Fibroblast of the conjunctiva (primary cell): ENCODE data around the gene PRKCZ.

Source experiments
- DNase-seq: peaks from one replicate; pipeline ENCODE4 v3.0.0-alpha.2; 2010; ENCODE audit warnings: low read depth

The PRKCZ gene

DNA sequence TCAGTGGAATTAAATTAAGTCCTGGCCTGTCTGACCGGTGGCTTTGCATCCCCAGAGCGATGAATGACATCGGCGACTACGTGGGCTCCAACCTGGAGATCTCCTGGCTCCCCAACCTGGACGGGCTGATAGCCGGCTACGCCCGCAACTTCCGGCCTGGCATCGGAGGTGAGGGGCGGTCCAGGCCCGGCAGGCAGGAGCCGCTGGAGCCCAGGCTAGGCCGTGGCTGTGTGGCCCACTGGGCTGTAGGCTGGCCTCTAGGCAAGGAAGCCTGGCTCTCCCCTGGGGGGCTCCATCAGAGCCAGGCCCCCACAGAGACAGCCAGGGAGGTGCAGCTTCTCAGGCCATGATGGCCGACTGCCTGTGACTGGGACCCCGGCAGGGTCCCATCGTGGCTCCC, 25.3 kb upstream of the PRKCZ start:
- DNase-seq: no peak

DNA sequence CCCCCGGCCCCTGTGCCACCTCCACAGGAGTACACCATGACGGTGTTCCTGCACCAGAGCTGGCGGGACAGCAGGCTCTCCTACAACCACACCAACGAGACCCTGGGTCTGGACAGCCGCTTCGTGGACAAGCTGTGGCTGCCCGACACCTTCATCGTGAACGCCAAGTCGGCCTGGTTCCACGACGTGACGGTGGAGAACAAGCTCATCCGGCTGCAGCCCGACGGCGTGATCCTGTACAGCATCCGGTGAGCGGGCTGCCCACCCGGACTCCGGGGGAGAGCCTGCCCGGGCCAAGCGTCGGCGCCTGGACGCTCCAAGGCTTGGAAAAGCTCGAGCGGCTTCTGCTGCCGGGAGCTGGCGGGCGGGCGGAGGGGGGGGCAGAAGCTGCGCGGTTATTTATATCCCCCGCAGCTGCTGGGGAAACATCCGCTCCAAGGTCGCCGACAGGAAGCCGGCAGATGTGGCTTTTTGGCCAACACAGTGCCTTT, 24.7 kb upstream of the PRKCZ start:
- DNase-seq: no peak

DNA sequence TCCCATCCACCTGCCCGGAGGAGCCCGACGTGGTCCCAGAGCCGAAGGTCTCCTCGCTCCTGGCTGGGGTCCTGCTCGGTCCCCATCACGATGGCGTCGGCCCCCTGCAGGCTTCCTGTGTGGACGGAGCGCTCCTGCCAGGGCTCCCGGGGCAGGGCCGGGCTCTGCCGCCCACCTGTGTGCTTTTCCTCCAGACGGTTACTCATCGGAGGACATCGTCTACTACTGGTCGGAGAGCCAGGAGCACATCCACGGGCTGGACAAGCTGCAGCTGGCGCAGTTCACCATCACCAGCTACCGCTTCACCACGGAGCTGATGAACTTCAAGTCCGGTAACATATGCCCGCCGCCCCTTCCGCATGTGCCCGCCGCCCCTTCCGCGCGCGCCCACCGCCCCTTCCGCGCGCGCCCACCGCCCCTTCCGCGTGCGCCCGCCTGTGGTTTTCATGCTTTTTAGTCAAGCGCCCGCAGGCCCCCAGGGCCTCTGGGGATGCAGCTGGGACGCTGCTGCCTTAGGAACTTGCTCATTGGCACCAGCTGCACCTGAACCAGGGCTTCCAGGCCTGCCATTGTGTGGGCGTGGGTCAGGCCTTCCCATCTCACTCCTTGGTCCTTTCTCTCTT, 22.1 kb upstream of the PRKCZ start:
- DNase-seq: no peak

DNA sequence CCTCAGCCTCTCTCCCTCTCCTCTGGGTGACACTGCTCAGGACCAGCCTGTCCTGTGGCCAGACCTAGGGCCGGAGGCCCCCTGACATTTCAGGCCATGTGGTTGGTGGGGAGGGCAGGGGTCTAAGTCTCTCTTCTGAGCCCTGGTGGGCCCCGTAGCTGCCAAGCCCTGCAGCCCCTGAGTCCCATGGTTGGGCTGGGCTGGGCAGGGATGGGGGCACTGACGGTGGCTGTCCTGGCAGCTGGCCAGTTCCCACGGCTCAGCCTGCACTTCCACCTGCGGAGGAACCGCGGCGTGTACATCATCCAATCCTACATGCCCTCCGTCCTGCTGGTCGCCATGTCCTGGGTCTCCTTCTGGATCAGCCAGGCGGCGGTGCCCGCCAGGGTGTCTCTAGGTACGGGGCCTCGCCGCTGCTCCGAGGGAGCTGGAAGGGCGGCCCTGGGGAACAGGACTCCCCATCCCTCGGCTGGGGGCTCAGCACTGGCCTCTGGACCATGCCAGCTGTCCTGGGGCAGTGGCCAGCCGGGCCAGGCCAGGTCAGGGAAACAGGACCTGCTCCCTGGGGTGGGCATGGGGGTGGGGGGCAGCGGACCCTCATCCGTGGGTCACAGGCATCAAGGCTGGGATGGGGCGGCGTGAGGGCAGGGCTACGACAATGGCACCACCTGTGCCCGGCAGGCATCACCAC, 21.2 kb upstream of the PRKCZ start:
- no peak for DNase-seq

DNA sequence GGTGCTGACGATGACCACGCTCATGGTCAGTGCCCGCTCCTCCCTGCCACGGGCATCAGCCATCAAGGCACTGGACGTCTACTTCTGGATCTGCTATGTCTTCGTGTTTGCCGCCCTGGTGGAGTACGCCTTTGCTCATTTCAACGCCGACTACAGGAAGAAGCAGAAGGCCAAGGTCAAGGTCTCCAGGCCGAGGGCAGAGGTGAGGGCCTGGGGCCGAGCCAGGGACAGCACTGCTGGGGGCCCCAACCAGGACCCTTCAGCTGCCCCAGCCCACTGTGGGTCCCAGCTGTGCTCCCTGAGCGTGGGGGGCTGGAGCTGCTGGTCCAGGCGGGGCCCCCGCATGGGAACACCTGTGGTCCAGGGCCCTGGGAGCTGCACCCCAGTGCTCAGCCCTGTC, 20.6 kb upstream of the PRKCZ start:
- DNase-seq: no peak

DNA sequence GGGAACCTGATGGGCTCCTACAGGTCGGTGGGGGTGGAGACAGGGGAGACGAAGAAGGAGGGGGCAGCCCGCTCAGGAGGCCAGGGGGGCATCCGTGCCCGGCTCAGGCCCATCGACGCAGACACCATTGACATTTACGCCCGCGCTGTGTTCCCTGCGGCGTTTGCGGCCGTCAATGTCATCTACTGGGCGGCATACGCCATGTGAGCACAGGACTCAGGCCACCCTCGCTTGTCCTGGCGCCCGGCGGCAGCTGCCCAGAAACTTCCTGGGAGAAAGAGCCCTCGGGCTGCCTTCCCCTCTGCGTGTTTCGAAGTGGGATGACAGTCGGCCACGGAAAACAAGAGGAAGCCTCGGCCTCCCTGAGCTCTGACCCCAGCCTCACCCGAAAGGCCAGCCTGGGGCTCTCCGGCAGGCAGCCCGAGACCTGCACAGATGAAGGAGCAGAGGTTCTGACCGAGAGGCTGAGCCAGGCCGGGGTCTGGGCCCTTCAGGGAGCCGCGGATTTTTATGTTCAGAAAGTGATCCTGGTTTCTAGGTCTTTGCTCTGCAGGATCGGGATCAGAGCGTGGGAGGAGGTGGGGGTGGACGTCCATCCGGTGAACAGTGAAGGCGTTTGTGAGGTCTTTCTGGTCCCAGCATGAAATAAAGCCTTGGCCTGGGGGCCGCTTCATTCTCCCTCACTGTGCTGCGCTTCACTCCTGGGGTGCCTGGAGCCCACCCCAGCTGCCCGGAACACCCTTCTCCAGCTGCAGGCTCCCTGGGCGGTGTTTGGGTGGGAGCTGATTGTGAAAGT, 19.9 kb upstream of the PRKCZ start:
- DNase-seq: no peak

DNA sequence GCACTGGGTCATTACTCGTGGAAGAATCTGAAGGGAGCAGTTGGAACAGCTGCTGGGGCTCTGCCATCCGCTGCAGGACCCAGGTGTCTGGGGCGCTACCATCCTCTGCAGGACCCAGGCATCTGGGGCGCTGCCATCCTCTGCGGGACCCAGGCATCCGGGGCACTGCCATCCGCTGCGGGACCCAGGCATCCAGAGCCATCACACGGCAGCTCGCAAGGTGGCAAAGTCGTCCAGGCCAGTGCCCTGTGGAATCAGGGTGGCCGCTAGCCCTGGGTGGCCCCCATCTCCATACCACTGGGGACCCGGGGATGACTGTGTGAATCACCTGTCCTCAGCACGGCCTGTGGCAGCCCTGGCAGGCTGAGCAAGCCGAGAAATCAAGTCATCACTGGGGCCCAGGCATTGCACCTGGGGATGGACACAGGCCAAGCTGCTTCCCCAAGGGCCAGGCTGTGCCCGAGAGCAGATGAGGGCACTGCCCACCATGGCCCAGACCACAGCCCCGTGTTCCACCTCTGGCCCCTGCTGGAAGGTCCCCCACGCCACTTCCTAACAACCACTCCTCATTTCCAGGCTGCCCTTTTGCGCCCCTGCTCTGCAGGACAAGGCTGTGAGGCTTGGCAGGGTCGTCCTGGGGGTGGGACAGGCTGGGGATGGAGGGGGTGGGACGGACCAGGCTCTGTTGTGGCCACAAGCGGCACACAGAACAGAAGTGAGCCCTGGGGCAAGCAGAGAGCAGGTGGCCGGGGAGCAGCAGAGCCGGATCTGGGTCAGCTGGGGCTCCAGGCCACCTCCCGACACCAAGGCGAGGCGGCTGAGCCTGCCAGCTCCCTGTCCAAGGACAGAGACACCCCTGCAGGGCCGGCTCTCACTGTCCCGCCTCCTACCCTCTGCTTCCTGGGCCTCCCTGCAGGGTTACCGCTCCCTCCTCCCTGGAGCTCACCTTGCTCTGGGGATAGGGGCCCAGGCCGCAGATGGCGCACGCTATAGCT, 18.4 kb upstream of the PRKCZ start:
- no peak for DNase-seq

DNA sequence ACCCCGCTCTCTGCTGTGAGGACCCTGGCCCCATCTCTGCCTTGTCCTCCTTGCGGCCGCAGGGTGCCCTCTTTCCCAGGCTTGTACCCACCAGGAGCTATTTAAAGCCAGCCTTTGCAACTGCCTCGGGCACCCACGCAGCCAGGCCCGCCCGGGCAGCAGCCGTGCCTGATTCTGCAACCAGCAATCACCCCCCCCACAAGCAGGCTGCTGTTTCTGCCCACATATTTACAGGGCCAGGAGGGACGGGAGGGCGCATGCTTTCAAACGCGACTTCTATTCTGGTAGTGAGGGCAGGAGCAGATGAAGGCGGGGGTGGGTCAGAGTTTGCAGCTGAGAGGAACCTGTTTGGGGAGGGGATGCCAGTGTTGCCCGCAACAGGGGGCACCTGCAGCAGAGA, 17.5 kb upstream of the PRKCZ start:
- no peak for DNase-seq

DNA sequence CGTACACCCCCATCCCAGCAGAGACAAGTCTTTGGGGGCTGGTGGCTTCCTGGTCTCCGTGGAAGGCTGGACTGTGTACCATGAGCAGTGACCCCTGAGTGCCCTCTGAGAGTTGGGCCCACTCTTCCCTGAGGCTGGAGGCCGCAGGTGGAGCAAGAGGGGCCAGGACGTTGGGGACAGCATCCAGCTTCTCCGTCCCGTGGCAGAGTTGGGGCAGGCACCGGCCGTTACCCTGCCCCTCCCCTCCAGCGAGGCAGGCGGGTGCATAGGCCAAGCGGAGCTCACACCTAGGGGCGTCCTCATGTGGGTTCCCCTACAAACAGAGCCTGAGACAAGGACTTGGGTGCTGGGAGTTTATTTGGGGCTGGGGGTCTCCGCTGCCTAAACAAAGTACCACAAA, 17.0 kb upstream of the PRKCZ start:
- DNase-seq: no peak

DNA sequence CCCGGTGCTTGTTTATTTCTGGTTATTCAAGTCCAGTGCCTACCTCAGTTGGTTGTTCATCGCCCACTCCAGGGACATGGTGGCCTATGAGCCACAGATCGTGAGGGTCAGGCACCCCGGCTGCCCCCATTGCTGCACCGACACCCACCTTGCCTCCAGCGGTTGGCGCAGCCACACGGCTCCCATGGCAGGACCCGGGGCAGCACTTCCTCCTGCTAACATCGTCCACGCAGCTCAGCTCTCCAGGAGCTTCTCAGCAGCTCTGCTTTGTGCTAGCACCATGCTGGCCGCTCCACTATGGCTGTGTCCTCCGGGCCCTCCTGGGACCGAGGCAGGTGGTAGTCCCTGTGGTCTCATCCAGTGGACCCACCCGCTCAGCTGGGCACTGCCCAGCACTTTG, 13.9 kb upstream of the PRKCZ start:
- DNase-seq: no peak

DNA sequence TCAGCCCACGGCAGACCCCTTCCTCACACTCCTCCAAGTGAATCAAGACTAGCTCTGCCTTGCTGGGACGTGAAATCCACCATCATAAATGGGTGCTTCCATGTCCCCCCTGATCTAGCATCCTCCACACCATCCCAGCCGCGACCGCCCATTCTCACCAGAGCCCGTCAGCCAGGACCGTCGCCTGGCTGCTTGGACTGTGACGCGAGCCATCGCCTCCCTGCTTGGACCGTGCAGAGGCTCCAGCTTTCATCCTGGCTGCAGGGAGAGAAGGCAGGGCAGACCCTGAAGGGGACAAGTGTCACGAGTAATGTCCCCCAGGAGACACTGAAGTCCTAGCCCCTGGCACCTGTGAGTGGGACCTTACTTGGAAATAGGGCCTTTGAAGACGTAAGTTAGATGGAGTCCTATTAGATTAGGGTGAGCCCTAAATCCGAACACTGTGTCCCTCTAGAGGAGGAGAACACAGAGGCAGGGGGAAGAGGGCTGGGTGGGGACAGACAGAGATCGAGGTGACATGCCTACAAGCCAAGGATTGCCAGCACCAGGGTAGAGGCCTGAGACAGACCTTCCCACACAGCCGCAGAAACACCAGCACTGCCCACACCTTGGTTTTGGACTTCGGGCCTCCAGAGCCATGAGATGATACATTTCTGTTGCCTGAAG, 12.8 kb upstream of the PRKCZ start:
- DNase-seq: no peak

DNA sequence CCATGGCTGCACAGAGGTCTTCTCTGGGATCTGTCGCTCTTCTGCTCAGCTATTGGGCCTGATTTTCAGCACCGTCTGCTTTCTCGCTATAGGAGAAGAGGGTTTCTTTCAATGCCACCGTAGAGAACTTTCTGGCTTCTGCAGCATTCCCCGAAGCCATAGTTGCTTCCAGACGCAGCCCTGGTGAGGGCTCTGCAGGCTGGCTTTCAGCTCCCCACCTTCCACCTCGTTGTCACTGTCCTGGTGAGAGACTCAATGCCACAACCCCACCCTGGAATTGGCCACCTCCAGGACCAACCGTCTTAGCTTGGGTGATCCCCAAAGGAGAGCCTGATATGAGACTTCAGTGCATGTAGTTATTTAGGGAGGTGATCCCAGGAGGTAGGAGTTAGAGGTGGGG, 12.0 kb upstream of the PRKCZ start:
- no peak for DNase-seq

DNA sequence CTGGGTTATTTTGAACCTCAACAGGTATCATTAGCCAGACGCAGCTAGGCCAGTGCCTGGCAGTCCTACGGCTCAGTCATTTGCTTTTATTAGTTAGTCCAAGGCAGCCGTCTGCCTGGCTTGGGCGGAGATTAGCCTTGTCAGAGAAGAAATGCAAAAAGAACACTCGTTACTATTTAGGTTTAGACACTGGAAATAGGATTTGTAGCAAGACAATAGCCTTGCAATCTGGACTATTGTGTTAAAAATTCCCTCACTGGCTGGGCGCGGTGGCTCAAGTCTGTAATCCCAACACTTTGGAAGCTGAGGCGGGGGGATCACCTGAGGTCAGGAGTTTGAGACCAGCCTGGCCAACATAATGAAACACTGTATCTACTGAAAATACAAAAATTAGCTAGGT, 11.0 kb upstream of the PRKCZ start:
- DNase-seq: no peak

DNA sequence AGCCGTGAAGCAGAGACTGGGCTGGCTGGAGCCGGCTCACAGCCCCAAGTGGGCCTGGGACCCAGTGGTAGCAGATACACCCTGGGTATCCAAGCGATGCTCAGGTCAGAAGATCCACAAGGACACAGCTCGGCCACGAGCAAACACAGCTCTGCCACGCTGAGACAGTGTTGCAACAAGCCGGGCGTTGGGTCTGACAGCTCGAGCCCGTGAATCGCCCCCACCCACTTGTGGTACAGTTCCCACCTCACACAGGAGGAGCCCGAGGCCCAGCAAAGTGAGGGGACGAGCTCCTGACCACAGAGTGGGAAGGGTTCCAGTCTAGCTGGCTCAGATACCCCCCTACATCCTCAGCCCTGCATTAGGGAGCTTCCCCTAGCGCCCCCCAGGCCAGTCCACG, 8.9 kb upstream of the PRKCZ start:
- no peak for DNase-seq

DNA sequence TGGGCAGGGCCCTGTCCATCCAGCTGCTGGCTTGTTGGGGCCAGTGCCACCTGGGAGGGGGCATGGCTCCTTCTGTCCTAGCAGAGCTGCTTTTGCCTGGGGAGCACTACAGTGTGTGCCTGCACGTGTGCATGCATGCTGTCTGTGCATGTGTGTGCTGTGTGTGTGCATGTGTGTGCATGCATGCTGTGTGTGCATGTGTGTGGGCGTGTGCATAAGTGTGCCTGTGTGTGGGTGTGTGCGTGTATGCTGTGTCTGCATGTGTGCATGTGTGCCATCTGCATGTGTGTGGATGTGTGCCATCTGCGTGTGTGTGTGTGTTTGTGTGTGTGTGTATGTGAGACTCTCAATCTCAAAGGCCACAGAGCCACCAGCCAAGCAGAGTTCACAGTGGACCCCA, 8.3 kb upstream of the PRKCZ start:
- no peak for DNase-seq

DNA sequence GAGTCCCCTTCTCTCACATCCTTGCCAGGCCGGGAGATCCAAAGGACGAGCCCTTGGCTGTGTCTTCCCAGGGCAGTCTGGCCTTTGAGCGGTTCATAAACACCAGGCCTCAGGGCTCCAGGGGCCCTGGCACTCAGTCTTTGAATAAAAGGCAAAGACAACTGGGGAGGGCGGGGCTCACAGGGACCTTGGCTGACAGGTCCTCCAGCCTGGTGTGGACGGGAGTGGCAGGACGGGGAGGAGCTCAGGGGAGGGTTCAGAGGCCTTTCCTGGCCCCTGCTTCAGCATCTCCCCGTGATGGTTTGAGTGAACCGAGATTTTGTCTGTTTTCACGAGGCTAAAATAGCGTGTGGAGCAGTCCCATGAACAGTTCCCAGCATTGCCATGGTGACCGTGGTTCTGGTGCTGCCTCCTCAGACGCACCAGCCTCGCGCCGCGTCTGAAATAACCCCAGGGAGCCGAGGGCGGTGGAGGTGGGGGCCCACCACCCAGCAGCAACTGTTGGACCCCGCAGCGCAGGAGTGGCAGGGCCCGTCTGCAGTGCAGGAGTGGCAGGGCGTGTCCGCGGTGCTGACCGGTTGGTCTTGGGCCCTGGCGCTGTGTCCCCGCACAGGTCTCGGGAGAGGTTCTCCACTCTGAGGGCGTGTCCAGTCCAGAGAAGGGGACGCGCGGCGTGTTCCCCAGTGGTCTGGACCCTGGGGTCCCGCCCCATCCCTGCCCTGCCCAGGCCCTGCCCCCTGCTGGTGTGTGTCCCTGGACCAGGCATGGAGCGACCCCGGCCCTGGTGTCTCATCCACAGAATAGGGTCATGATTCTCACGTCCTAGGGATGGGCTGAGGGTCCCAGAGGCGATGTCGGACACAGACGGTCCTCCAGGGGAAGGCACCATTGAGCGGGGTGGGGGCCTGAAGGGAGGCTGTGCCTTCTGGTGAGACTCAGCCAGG, 7.1 kb upstream of the PRKCZ start:
- DNase-seq: no peak

DNA sequence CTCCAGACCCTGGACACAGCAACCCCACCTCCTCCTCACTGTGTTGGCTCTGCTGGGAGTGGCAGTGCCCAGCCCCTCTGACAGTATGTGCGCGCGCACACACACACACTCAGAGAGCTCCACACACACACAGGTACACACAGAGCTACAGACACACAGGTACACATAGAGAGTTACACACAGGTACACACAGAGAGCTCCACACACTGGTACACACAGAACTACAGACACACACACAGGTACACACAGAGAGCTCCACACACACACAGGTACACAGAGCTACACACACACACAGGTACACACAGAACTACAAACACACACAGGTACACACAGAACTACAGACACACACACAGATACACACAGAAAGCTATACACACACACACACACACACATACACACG, 6.3 kb upstream of the PRKCZ start:
- DNase-seq: no peak

DNA sequence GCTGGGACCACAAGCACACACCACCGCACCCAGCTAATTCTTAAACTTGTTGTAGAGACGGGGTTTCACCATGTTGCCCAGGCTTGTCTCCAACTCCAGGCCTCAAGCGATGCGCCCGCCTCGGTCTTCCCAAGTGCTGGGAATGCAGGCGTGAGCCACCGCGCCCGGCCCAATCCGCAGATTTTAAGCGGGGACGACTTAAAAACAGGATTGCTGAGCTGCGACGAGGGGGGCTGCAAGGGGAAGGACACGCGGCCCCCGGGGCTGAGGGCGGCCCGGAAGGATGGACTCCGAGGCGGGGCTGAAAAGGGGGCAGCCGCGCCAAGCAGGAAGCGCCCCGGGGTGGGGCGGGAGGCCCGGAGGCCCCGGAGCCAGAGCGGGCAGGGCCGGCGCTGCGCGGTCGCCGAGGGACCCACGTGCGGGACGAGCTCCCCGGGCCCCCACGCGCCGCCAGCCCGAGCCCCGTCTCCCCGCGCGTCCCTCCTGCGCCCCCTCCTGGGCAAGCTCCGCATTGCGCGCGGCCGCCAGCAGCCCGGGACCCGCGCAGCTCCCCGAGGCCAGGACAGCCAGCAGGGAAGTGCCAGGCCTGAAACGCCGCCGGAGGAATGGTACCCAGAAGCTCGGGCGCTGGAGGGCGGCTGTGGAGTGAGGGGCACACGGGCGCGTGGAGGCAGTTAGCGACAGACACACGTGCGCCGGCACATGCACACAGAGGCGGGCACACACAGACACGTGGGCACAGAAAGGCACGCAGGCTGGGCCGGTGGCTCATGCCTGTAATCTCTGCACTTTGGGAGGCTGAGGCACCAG, 5.5 kb upstream of the PRKCZ start:
- DNase-seq: no peak

DNA sequence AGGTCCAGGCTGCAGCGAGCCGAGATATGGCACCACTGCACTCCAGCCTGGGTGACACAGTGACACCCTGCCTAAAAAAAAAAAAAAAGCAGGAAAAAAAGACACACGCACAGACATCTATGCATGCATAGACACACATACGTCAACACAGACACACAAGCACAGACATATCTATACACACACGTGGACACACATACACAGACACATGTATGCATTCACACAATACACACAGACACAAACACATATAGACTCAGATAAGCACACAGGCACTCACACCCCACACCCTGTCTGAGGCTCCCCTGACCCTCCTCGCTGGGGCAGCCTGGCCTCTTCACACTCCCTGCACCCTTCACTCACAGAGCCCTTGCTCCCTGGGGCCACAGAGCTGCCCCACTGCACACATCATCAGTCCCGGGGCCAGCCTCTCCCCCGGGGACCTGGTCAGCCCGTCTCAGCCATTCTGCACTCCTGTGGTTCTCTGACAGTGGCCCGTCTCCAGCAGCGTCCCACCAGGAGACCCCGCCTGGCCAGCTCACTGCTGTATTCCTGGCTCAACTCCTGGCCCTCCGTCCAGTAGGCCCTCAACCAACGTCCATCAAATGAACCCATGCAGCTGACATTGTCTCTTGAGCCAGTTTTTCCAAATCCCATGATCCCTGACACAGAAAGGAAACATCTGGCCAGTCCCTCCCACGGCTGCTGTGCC, 4.6 kb upstream of the PRKCZ start:
- DNase-seq: no peak
